A549 (cell line): ENCODE data around the gene ANO2.

Experiments
- EP300 ChIP-seq, 2 experiments: fragments of >200 bp; sonication (Bioruptor Twin); formaldehyde crosslinking; IDR thresholded peaks; 2 replicates in 1 of 2; 3 replicates in 1 of 2; pipeline ENCODE4 v1.6.1; 2016 to 2017
- FOSL2 ChIP-seq, 2 experiments: fragments of 450-650 bp in 1 of 2; fragments of >200 bp in 1 of 2; sonication (Bioruptor Twin) in 1 of 2; formaldehyde crosslinking; IDR thresholded peaks; 2 replicates each; pipeline versions ENCODE4 v1.5.0 to v1.6.1; 2016 to 2020; ENCODE audit warnings: mild to moderate bottlenecking in 1 of 2, moderate library complexity in 1 of 2
- HDAC2 ChIP-seq: fragments of 200-600 bp; sonication (generic); IDR thresholded peaks from 2 replicates; pipeline ENCODE4 v1.6.1; 2016
- MAZ ChIP-seq: fragments of 150-350 bp; IDR thresholded peaks from 2 replicates; pipeline ENCODE4 v1.6.1; 2014; ENCODE audit warnings: antibody characterized with exemption, low read depth, low read length, borderline replicate concordance
- PHF8 ChIP-seq: fragments of 200-600 bp; sonication (generic); IDR thresholded peaks from 2 replicates; pipeline ENCODE4 v1.6.1; 2016; ENCODE audit warnings: low read depth, mild to moderate bottlenecking, antibody characterized with exemption, moderate library complexity, borderline replicate concordance
- RAD21 ChIP-seq, 2 experiments: fragments of >200 bp in 1 of 2; sonication (Bioruptor Twin) in 1 of 2; formaldehyde crosslinking in 1 of 2; IDR thresholded peaks in 1 of 2; conservative IDR thresholded peaks in 1 of 2; 2 replicates in 1 of 2; 3 replicates in 1 of 2; pipeline ENCODE4 v1.6.1; 2012 to 2018; ENCODE audit warnings: inconsistent platforms in 1 of 2
- RNF2 ChIP-seq: fragments of 200-600 bp; sonication (generic); IDR thresholded peaks from 2 replicates; pipeline ENCODE4 v1.6.1; 2016; ENCODE audit warnings: low read depth, mild to moderate bottlenecking, antibody characterized with exemption, moderate library complexity, borderline replicate concordance
- TF ChIP-seq, protein P1 (sequence below): fragments of >200 bp; sonication (Bioruptor Twin); formaldehyde crosslinking; IDR thresholded peaks from 3 replicates; pipeline ENCODE4 v1.5.1; 2016
- TF ChIP-seq, protein P2 (sequence below): fragments of 200-600 bp; sonication (generic); IDR thresholded peaks from 2 replicates; pipeline ENCODE4 v1.6.1; 2016; ENCODE audit warnings: antibody characterized with exemption, mild to moderate bottlenecking, moderate library complexity

DNA sequence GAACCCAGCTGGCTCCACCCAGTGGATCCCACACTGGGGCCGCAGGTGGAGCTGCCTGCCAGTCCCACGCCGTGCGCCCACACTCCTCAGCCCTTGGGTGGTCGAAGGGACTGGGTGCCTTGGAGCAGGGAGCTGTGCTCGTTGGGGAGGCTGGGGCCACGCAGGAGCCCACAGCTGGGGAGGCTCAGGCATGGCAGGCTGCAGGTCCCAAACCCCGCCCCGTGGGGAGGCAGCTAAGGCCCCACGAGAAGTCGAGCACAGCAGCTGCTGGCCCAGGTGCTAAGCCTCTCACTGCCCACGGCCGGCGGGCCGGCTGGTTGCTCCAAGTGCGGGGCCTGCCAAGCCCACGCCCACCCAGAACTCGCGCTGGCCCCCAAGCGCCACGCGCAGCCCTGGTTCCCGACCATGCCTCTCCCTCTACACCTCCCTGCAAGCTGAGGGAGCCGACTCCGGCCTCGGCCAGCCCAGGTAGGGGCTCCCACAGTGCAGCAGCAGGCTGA, 56.2 kb downstream of the ANO2 start:
- TF ChIP-seq, protein P1, sequence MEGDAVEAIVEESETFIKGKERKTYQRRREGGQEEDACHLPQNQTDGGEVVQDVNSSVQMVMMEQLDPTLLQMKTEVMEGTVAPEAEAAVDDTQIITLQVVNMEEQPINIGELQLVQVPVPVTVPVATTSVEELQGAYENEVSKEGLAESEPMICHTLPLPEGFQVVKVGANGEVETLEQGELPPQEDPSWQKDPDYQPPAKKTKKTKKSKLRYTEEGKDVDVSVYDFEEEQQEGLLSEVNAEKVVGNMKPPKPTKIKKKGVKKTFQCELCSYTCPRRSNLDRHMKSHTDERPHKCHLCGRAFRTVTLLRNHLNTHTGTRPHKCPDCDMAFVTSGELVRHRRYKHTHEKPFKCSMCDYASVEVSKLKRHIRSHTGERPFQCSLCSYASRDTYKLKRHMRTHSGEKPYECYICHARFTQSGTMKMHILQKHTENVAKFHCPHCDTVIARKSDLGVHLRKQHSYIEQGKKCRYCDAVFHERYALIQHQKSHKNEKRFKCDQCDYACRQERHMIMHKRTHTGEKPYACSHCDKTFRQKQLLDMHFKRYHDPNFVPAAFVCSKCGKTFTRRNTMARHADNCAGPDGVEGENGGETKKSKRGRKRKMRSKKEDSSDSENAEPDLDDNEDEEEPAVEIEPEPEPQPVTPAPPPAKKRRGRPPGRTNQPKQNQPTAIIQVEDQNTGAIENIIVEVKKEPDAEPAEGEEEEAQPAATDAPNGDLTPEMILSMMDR, result no peak
- TF ChIP-seq, protein P2, sequence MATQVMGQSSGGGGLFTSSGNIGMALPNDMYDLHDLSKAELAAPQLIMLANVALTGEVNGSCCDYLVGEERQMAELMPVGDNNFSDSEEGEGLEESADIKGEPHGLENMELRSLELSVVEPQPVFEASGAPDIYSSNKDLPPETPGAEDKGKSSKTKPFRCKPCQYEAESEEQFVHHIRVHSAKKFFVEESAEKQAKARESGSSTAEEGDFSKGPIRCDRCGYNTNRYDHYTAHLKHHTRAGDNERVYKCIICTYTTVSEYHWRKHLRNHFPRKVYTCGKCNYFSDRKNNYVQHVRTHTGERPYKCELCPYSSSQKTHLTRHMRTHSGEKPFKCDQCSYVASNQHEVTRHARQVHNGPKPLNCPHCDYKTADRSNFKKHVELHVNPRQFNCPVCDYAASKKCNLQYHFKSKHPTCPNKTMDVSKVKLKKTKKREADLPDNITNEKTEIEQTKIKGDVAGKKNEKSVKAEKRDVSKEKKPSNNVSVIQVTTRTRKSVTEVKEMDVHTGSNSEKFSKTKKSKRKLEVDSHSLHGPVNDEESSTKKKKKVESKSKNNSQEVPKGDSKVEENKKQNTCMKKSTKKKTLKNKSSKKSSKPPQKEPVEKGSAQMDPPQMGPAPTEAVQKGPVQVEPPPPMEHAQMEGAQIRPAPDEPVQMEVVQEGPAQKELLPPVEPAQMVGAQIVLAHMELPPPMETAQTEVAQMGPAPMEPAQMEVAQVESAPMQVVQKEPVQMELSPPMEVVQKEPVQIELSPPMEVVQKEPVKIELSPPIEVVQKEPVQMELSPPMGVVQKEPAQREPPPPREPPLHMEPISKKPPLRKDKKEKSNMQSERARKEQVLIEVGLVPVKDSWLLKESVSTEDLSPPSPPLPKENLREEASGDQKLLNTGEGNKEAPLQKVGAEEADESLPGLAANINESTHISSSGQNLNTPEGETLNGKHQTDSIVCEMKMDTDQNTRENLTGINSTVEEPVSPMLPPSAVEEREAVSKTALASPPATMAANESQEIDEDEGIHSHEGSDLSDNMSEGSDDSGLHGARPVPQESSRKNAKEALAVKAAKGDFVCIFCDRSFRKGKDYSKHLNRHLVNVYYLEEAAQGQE, result no peak
- no peak for TF ChIP-seq PHF8
- no peak for TF ChIP-seq RAD21 (conservative IDR thresholded peaks at IDR 0.05 in 1 of 2, IDR thresholded peaks at IDR 0.05 in 1 of 2)
- no peak for TF ChIP-seq MAZ
- no peak for TF ChIP-seq HDAC2
- TF ChIP-seq EP300 (IDR thresholded peaks at IDR 0.05), result no peak
- no peak for TF ChIP-seq FOSL2 (IDR thresholded peaks at IDR 0.05)
- TF ChIP-seq FOSL2 (CRISPR knock-in tag; IDR thresholded peaks at IDR 0.05), result no peak
- no peak for TF ChIP-seq RNF2
